Bone marrow (tissue), 2 donors: ENCODE data around the gene POLE4.

Experiments
- DNase-seq, 2 donors: peaks; one replicate each; lab custom pipeline; 2025; lab: John Stamatoyannopoulos, UW

Gene POLE4

GRCh38 chr2:74958274-74959105 is at the start of gene POLE4:
Gene POLE4 (plus strand): TSS chr2:74958643. CDS start chr2:74958680, 37 bp downstream.
- peak; percentile 81 to 88 for DNase-seq

DNA sequence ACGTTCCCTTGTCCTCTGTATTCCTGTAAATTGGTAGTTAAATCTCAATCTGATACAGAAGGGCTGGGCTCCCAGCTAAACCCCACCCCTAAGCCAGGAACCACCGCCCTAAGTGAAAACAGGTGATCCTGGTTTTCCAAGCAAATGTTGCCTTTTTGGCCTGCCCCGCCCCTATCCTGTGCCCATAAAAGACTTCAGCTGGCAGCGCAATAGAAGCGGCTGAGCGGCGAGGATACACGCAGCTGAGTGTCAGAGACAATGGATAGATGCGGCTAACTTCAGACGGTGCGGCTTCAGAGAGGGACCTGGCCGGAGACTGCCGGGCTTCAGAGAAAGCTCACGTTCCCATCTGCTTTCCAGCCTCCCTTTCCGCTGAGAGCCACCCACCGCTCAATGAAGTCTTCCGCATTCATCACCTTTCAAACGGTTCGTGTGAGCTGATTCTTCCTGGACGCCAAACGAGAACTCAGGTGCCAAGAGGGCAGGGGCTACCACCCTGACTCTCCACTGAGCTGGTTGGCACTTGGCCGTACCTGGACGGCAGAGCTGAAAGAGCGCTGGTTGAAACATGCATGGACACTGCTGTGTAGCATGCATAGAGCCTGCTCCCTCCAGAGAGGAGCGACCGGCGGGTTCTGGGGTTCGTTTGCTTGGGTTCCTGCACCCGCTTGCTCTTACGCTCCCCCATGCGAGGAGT is 49.5 kb upstream of the POLE4 start:
- DNase-seq = no peak

DNA sequence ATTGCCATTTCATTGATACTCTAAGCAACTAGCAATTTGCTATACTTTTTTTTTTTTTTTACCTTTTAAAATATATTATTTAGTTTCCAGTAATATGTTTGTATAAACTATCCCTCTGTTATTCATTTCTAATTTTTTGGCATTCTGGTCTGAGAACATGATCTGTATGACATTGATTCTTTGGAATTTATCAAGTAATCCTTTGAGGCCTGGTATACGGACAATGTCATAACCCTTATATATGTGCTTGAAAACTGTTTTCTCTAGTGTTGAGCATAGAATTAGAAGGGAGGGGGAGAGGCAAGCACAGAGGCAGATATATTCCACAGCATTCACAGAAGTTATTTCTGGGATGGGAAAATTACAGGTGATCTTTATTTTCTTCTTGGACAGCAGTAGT is 48.2 kb upstream of the POLE4 start:
- DNase-seq = no peak

DNA sequence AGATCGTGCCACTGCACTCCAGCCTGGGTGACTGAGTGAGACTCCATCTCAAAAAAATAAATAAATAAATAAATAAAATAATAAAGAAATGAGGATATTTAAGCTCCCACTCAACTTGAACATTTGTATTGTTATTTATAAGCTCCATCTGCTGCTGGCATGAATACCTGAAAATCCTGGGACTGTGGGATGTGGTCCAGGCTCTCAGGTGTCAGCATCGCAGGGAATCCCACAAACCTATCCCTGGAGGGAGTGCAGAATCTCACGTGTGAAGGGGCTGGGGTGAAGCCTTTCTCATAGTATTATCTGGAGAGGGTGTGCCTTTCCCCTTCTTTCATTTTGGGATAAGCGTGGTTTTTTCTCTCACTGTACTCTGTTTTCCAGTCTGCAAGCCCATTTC is 47.4 kb upstream of the POLE4 start:
- DNase-seq = no peak

DNA sequence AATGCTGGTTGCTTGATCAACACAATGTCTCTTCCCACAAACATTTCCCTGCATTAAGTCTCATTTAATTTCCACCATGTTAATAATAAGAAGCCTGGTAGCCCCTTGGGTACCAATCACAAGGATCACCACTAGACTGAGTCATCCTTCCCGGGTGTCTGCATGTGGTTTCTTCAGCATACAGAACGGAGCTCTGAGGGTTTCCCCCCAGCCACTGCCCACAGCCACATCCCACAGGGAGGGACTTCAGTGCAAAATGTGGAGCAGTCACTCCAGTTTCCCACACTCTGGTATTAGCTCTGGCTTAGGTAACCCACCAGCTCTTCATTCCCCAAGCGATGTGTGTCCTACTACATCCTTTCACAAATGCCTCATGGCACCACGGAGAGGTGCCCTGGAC is 42.7 kb upstream of the POLE4 start:
- no peak for DNase-seq

DNA sequence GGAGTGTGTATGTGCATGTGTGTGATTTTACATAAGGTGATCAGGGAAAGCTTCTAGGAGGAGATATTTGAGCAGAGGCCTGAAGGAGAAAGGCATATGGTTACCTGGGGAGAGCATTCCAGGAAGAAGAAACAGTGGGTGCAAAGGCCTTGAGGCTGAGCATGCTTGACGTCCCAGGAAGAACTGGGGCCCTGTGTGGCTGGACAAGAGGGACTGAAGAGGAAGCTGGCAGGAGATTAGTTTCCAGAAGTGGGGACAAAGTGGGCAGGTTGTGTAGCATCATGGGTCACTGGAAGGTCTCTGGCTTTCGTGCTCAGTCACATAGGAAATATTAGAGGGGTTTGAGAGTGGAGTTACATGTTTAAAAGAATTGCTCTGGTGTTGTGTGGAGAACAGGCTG is 42.0 kb upstream of the POLE4 start:
- no peak for DNase-seq

DNA sequence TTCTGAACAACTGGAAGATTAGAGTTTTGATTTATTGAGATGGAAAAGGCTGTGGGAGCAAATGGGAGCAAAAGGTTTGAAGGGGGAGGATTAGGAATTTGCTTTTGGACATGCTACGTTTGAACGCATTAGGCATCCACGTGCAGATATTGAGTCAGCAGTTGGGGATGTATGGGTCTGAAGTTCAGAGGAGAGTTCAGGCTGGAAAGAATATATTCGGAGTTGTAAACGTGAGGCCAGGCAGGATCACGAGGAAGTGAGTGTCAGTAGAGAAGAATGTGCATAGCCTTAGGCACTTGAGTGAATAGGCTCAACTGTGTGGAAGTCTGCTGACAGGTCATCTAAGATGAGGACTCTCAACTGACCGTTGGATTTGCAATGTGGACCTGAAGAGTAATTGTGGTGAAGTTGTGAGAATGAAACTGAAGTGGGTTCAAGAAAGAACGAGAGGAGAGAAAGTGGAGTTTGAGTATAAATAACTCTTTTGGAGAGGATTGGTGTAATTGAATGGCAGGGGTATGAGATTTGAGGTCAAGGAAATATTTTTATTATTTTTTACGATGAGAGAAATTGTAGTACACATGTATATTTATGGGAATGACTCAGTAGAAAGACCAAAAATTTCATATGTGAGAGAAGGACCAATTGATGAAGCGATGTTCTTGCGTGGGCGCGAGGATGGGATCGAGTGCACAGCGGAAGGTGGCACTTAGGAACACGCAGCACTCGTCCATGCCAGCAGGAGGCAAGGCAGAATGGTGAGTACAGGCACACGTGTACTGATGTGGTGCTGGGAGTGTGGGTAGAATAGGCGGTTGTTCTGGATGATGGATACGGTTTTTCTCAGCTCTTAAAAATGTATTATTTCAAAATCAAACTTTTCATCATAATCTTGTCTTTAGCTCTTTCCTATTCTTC is 40.5 kb upstream of the POLE4 start:
- DNase-seq = no peak

- peak; percentile 14 to 23 for DNase-seq
These were observed 38.6 kb upstream of the POLE4 start for GRCh38 chr2:74919827-74920226.

- no peak for DNase-seq
These were observed 37.2 kb upstream of the POLE4 start for GRCh38 chr2:74921236-74921736.

DNA sequence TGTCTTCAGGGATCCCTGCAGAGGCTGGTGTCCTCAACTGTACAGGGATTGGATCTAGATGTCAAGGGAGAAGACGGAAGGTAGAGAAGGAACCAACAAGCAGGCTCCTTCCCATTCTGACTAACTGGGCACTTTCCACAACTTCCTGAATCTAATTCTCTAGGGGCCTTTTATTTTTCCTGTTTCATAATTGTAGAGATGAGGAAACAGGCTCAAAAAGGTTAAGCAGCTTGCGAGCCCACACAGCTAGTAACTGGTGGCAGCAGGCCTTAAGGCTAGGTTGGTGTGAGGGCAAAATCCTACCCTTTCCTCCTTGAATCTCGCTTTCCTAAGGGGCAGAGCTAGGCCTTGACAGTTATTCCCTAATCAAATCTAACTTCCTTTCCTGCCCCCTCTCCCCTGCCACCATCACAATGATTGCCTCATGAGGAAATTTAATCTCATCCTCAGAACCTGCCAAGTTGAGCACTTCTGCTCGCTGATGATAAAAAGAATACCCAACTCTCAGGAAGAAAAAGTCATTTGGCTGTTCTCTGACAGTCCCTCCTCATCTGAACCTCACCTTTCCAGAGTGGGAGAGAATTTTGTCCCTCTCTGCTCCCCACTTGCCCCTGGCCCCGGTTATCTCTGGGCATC is 35.7 kb upstream of the POLE4 start:
- peak in 1 of 2 donors; percentile 15 for DNase-seq

DNA sequence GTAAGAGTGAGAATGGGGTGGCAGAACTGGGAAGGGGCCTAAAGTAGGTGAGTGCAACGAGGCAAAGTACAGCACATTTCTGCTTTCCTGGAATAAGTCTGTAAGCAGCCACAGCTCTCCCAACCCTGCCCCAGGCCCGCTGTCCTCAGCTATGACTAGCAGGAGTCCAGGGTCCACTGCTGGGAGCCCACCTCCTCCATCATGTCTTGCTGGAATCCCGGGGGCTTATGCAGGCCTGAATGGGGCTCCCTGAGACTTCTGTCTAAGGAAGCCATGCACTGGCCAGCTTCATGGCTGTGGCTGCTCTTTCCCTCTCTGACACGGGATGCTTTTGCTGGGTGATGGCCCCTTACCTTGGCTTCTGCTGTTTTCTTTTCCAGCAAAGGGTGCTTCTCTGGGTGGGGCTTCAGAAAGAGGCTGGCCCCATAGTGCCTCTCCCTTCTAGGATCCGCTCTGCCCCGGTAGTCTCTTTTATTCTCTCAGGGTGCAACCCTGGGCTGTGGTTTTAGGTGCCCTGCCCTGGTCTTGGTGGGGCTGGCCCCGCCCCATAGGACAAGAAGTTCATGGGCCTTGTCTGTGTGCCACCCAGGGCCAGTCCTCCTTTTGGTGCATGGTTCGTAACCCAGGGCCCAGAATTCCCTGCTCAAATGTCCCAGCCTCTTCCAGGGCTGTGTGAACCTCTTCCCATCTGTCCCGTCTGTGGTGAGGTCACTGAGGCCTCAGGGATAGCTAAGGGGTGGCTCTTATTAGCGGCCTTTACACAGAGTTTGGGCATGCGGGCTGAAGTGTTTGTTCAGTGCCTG is 33.8 kb upstream of the POLE4 start:
- DNase-seq = no peak

DNA sequence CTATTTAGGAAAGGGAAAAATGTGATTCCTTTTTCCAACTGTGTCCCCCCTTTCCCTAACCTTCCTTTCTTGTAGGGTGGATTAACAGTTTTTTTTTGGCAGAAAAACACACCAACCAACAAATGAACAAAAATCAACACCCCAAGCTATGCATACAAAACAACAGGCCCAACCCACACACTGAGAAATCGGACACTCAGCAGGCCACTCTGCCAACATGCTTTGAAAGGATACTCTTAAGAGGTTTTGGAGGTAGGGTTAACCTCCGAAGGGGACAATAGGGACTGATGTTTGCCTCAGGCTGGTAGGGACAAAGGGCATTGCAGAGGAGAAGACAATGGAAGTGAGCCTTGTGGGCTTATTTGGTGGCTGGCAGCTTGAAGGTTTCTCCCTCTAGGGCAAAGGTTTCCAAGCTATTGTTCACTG is 33.1 kb upstream of the POLE4 start:
- DNase-seq = no peak

GRCh38 chr2:74927621-74928020 is 30.8 kb upstream of the POLE4 start:
- DNase-seq = no peak

GRCh38 chr2:74930811-74931486 is 27.5 kb upstream of the POLE4 start:
- DNase-seq = no peak

- DNase-seq = no peak
These were observed 26.5 kb upstream of the POLE4 start for GRCh38 chr2:74931940-74932339.

GRCh38 chr2:74935975-74936391 is 22.5 kb upstream of the POLE4 start:
- no peak for DNase-seq

GRCh38 chr2:74937221-74937880 is 21.1 kb upstream of the POLE4 start:
- DNase-seq = no peak

DNA sequence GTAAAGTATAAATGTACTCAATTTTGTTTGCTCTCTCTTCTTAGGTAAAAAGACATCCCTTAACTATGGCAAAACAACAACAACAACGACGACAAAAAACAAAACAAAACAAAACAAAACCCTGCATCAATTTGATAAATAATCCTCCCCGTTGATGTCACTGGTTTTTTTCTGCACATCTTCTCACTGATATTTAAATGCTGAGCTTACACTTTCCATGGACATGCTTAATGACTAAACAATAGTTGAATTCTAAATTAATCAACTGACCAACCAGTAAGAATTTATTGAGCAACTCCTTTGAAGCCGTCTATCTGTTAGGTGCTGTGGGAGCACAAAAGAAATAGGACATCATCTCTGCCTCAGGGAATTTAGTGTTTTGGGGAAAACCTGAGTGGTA is 20.2 kb upstream of the POLE4 start:
- no peak for DNase-seq

DNA sequence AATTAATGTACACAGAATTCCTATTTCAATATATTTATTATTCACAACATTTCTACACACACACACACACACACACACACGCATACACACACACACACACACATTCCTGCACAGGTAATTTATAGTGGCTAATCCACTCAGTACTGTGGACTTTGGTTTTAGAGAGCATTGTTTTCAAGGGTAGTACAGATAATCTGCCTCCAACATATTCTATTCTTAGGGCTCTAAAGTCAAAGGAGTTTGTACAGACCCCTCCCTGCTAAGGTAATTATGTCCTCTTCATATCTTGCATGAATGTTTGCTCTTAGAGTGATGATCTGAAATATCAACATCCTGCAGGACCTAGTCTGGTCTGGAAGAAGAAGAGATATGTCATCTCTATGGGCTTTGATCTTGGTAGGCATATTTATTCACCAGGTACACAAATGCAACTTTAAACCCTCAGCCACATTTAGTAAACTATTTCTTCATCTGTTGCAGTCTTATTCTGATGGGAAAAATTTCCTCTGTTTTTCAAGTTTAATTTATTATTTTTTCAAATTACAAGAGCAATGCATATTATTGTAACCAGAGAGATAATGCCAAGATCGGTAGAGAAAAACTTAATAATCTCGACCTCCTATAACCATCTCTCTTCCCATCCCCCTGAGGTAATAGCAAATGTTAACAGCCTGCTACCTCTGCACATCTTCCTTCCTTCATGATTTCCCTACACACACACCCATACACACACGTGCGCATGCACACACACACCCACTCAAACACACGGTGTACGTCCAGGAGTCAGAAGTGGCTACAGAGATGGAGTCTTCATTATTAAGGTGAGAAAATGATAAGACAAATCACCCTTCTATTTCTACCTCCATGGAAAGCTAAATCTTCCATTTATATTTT is 18.3 kb upstream of the POLE4 start:
- DNase-seq = no peak
